ENCODE results near the gene KDM3A.

KDM3A gene

GRCh38 chr2:86433137-86433536 lies 8.0 kb upstream of the KDM3A start (continued):
- TF ChIP-seq ZBTB6 (tag by site-specific recombination; IDR thresholded peaks at IDR 0.05): no peak

- no peaks in the 10 kb centered on the region for H3K4me1 ChIP-seq (ENCODE audit: control insufficient read depth, insufficient read depth, low read length)
- no peaks in the 10 kb centered on the region for H3K9me3 ChIP-seq (ENCODE audit: control insufficient read depth, insufficient read depth, low read depth, low read length)
- no peak overlapping the region for H3K4me3 ChIP-seq (ENCODE audit: low read depth, low read length)
- CTCF ChIA-PET: no interaction called here
- POLR2A ChIA-PET: no interaction called here
- H3K36me3 ChIP-seq (ENCODE audit: control insufficient read depth in 2 of 2, insufficient read depth in 1 of 2, low read length in 2 of 2): no peaks in the 10 kb centered on the region
- no peak overlapping the region for H3K27ac ChIP-seq (ENCODE audit: extremely low read depth, low read depth, low read length)
- TF ChIP-seq ZNF19 (tag by site-specific recombination; IDR thresholded peaks at IDR 0.05; ENCODE audit: low read depth) (no peak), ZNF404 (tag by site-specific recombination; IDR thresholded peaks at IDR 0.05) (no peak), ZBTB1 (tag by site-specific recombination; IDR thresholded peaks at IDR 0.05) (no peak)
These were observed 6.9 kb upstream of the KDM3A start for GRCh38 chr2:86434290-86434689.

GRCh38 chr2:86435531-86435930 lies 5.6 kb upstream of the KDM3A start:
- TF ChIP-seq SP2 (tag by site-specific recombination; IDR thresholded peaks at IDR 0.05) (no peak), TSHZ1 (tag by site-specific recombination; IDR thresholded peaks at IDR 0.05; ENCODE audit: borderline replicate concordance) (no peak), ZNF658 (tag by site-specific recombination; IDR thresholded peaks at IDR 0.05) (no peak), ZNF692 (tag by site-specific recombination; IDR thresholded peaks at IDR 0.05) (no peak), MYNN (tag by site-specific recombination; IDR thresholded peaks at IDR 0.05; ENCODE audit: borderline replicate concordance) (no peak), ZNF221 (tag by site-specific recombination; IDR thresholded peaks at IDR 0.05; ENCODE audit: borderline replicate concordance) (no peak), ZBTB1 (tag by site-specific recombination; IDR thresholded peaks at IDR 0.05) (no peak), ZNF391 (tag by site-specific recombination; IDR thresholded peaks at IDR 0.05; ENCODE audit: borderline replicate concordance, low read depth) (no peak), ZNF701 (tag by site-specific recombination; IDR thresholded peaks at IDR 0.05) (no peak), ZBTB21 (tag by site-specific recombination; IDR thresholded peaks at IDR 0.05) (no peak), ZSCAN5A (tag by site-specific recombination; IDR thresholded peaks at IDR 0.05) (no peak)
- H3K27ac ChIP-seq (ENCODE audit: extremely low read depth, low read depth, low read length): no peak overlapping the region
- H3K36me3 ChIP-seq (ENCODE audit: control insufficient read depth in 2 of 2, insufficient read depth in 1 of 2, low read length in 2 of 2): no peaks in the 10 kb centered on the region
- ChIA-PET CTCF (no interaction called here), POLR2A (no interaction called here)
- no peaks in the 10 kb centered on the region for H3K9me3 ChIP-seq (ENCODE audit: control insufficient read depth, insufficient read depth, low read depth, low read length)
- H3K4me3 ChIP-seq (ENCODE audit: low read depth, low read length): no peak overlapping the region
- H3K4me1 ChIP-seq (ENCODE audit: control insufficient read depth, insufficient read depth, low read length): no peaks in the 10 kb centered on the region

Measured in HEK293 (cell line).